NCI-H82 (cell line): Measurements from ENCODE around the gene DDO.

Experiments used
- DNase-seq: peaks from one replicate; lab custom pipeline; 2025; lab: John Stamatoyannopoulos, UW

DDO gene

GRCh38 chr6:110419028-110419739 is 3.8 kb upstream of the DDO start:
- DNase-seq: no peak

- no peak for DNase-seq
These were observed 3.2 kb upstream of the DDO start for GRCh38 chr6:110418594-110418993.

- no peak for DNase-seq
These were observed 706 bp downstream of the DDO start for GRCh38 chr6:110414669-110415068.

GRCh38 chr6:110412360-110412759 is 3.0 kb downstream of the DDO start:
- DNase-seq: peak; percentile 96

- DNase-seq: no peak
These were observed 4.9 kb downstream of the DDO start for GRCh38 chr6:110410511-110410910.

- no peak for DNase-seq
These were observed 5.6 kb downstream of the DDO start for GRCh38 chr6:110409794-110410193.

GRCh38 chr6:110408901-110409300 is 6.5 kb downstream of the DDO start:
- DNase-seq: peak; percentile 28

GRCh38 chr6:110404607-110405006 is 10.8 kb downstream of the DDO start:
- DNase-seq: no peak

- no peak for DNase-seq
These were observed 13.7 kb downstream of the DDO start for GRCh38 chr6:110401585-110402176.

- no peak for DNase-seq
These were observed 15.2 kb downstream of the DDO start for GRCh38 chr6:110400208-110400607.

GRCh38 chr6:110399219-110400071 is 15.9 kb downstream of the DDO start:
- no peak for DNase-seq

- no peak for DNase-seq
These were observed 16.6 kb downstream of the DDO start for GRCh38 chr6:110398778-110399177.

GRCh38 chr6:110395221-110395620 is 20.2 kb downstream of the DDO start:
- DNase-seq: no peak

GRCh38 chr6:110394409-110394808 is 21.0 kb downstream of the DDO start:
- no peak for DNase-seq

GRCh38 chr6:110392727-110393126 is 22.6 kb downstream of the DDO start:
- DNase-seq: no peak

- DNase-seq: no peak
These were observed 25.0 kb downstream of the DDO start for GRCh38 chr6:110390404-110390803.

- DNase-seq: no peak
These were observed 25.5 kb downstream of the DDO start for GRCh38 chr6:110389689-110390382.

GRCh38 chr6:110387986-110388385 is 27.4 kb downstream of the DDO start:
- no peak for DNase-seq

GRCh38 chr6:110385458-110385863 is 29.9 kb downstream of the DDO start:
- DNase-seq: no peak

GRCh38 chr6:110378552-110378951 is 36.8 kb downstream of the DDO start:
- DNase-seq: peak; percentile 98

- no peak for DNase-seq
These were observed 46.3 kb downstream of the DDO start for GRCh38 chr6:110369066-110369465.

- no peak for DNase-seq
These were observed 47.1 kb downstream of the DDO start for GRCh38 chr6:110368284-110368683.
